Naive thymus-derived CD4-positive, alpha-beta T cell (primary cell): ENCODE results near the gene TIMELESS. TPM values are rescaled to one million over a fixed set of nuclear protein-coding genes. Genes with fewer than 3 reads are reported as not detected.

Experiments
- ATAC-seq: fragments of 150-1000 bp; cut with Tn5 transposase; 2 replicates; pipeline ENCODE4 v1.10.0; 2021; ENCODE audit warnings: mild to moderate bottlenecking, moderate library complexity
- CTCF ChIA-PET: fragments of 350-600 bp; sonication (Branson Sonifier 250); formaldehyde crosslinking; loops from one replicate; lab custom pipeline; 2021; ENCODE audit warnings: antibody characterized with exemption; lab: Charles Lee
- POLR2A ChIA-PET: fragments of 350-600 bp; sonication (Branson Sonifier 250); formaldehyde crosslinking; loops from one replicate; lab custom pipeline; 2021; ENCODE audit warnings: antibody characterized with exemption, inconsistent platforms; lab: Charles Lee
- DNase-seq, 9 donors: peaks; one replicate each; pipeline versions ENCODE4 v3.0.0 to v3.0.0-alpha.2; 2020 to 2022; ENCODE audit warnings: mixed read lengths in 1 of 9
- H3K27ac ChIP-seq: one replicate; pipeline ENCODE4 v1.7.0; 2013; ENCODE audit warnings: mild to moderate bottlenecking, low read depth, low read length, moderate library complexity
- H3K27me3 ChIP-seq, 2 donors: one replicate each; pipeline ENCODE4 v1.7.0; 2013; ENCODE audit warnings: low read length in 2 of 2, mild to moderate bottlenecking in 2 of 2, moderate library complexity in 2 of 2; ENCODE audit not compliant: control insufficient read depth in 2 of 2, insufficient read depth in 2 of 2
- H3K36me3 ChIP-seq, 3 experiments: 1 replicate in 2 of 3; 2 replicates in 1 of 3; pipeline ENCODE4 v1.7.0; 2013; ENCODE audit warnings: low read length in 3 of 3, mild to moderate bottlenecking in 3 of 3, moderate library complexity in 1 of 3; ENCODE audit not compliant: insufficient read depth in 3 of 3, control insufficient read depth in 2 of 3
- H3K4me1 ChIP-seq, 2 donors: one replicate each; pipeline ENCODE4 v1.7.0; 2013; ENCODE audit warnings: low read length in 2 of 2, mild to moderate bottlenecking in 2 of 2, moderate library complexity in 1 of 2; ENCODE audit not compliant: control insufficient read depth in 2 of 2, insufficient read depth in 2 of 2
- H3K4me3 ChIP-seq: 2 replicates; pipeline ENCODE4 v1.7.0; 2013; ENCODE audit warnings: mild to moderate bottlenecking, low read length
- H3K9me3 ChIP-seq, 3 experiments: 1 replicate in 2 of 3; 2 replicates in 1 of 3; pipeline ENCODE4 v1.7.0; 2013; ENCODE audit warnings: low read length in 3 of 3; ENCODE audit not compliant: control insufficient read depth in 2 of 3
- H3K27ac Mint-ChIP-seq, 9 donors: one replicate each; pipeline ENCODE4 v1.8.0; 2020 to 2022; ENCODE audit warnings: mixed read lengths in 9 of 9, mild to moderate bottlenecking in 8 of 9, moderate library complexity in 5 of 9, inconsistent platforms in 2 of 9
- H3K27me3 Mint-ChIP-seq, 5 donors: one replicate each; pipeline ENCODE4 v1.8.0; 2021 to 2022; ENCODE audit warnings: mixed read lengths in 5 of 5, mild to moderate bottlenecking in 1 of 5
- H3K36me3 Mint-ChIP-seq, 5 donors: one replicate each; pipeline ENCODE4 v1.8.0; 2020 to 2022; ENCODE audit warnings: mixed read lengths in 5 of 5, mild to moderate bottlenecking in 3 of 5, inconsistent platforms in 1 of 5
- H3K4me1 Mint-ChIP-seq, 7 donors: one replicate each; pipeline ENCODE4 v1.8.0; 2020 to 2022; ENCODE audit warnings: mixed read lengths in 7 of 7, mild to moderate bottlenecking in 3 of 7, inconsistent platforms in 1 of 7
- H3K4me3 Mint-ChIP-seq, 10 donors: one replicate each; pipeline ENCODE4 v1.8.0; 2020 to 2022; ENCODE audit warnings: mild to moderate bottlenecking in 10 of 10, mixed read lengths in 10 of 10, moderate library complexity in 6 of 10, inconsistent platforms in 2 of 10
- H3K9me3 Mint-ChIP-seq, 11 donors: one replicate each; pipeline ENCODE4 v1.8.0; 2020 to 2022; ENCODE audit warnings: mixed read lengths in 11 of 11, mild to moderate bottlenecking in 4 of 11, inconsistent platforms in 1 of 11, moderate library complexity in 1 of 11
- intact Hi-C, 2 donors: fragments of 100-400 bp; cut with micrococcal nuclease; formaldehyde crosslinking; loops; one replicate each; pipeline ENCODE4 v1.15.1; 2023
- polyA plus RNA-seq, 2 donors: library from polyadenylated mRNA; unstranded; fragments of 300-500 nt; fragmentation: Illumina TruSeq; gene quantifications; one replicate each; pipeline ENCODE4 v1.2.3, GENCODE V29; 2021
- total RNA-seq, 6 experiments: library from RNA in 5 of 6; stranded (reverse) in 5 of 6; gene quantifications; 1 replicate in 5 of 6; 2 replicates in 1 of 6; pipeline ENCODE4 v1.2.3 and lab custom pipeline; 2021 to 2026

TIMELESS gene
- total and polyA plus RNA-seq, 7 experiments from 2014 or later = 2.7 to 42.3 (median 4.6) TPM

DNA sequence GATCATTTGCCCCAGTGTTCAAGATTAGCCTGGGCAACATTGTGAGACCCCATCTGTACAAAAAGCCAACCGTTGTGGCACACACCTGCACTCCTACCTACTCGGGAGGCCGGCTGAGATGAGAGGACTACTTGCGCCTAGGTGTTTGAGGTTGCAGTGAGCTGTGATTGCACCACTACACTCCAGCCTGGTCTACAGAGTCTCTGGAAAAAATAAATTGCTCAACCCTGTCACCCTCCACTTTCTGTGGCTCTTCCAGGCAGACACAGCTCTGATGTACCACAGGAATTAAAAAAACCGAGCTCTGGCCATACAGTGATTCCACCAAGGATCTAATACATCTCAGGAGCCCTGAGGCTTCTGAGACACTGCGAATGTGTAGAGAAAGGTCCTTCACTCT lies 14.4 kb downstream of the TIMELESS start:
- CTCF ChIA-PET = no interaction called here
- no peak overlapping the region for H3K27ac Mint-ChIP-seq
- no peaks in the 10 kb centered on the region for H3K9me3 Mint-ChIP-seq

DNA sequence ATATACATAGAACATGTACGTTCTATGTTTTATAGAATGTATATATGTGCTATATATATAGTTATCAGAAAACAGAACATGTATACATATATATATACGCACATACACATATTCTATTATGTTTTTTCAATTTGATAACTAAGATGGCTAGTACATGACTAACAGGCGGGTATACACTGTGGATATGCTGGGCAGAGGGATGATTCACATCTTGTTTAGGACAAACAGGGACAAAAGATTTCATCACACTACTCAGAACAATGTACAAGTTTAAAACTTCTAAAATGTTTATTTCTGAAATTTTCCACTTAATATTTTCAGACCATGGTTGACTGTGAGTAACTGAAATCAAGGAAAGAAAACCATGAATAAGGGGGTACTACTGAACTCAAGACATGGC lies 17.4 kb downstream of the TIMELESS start:
- H3K4me1 ChIP-seq = no peaks in the 10 kb centered on the region
- DNase-seq (no peak), ATAC-seq (no peak)
- H3K27ac Mint-ChIP-seq = no peak overlapping the region
- no peaks in the 10 kb centered on the region for H3K9me3 ChIP-seq
- H3K4me3 Mint-ChIP-seq = no peak overlapping the region
- H3K36me3 ChIP-seq = peaks cover 0 to 6% (median 0%) of the 10 kb centered on the region in 3 experiments
- ChIA-PET POLR2A (no interaction called here), CTCF (no interaction called here)
- peaks cover 0 to 37% (median 10%) of the 10 kb centered on the region in 5 donors for H3K36me3 Mint-ChIP-seq
- H3K27ac ChIP-seq = no peak overlapping the region
- no peak overlapping the region for H3K4me3 ChIP-seq
- no peaks in the 10 kb centered on the region for H3K4me1 Mint-ChIP-seq
- no peaks in the 10 kb centered on the region for H3K9me3 Mint-ChIP-seq
- H3K27me3 Mint-ChIP-seq = no peaks in the 10 kb centered on the region
- no peaks in the 10 kb centered on the region for H3K27me3 ChIP-seq
- intact Hi-C loops = no loop called here

More for the DNA sequence above, 14.4 kb downstream of the TIMELESS start:
- Histone ChIP-seq H3K4me1 (no peaks in the 10 kb centered on the region), H3K4me3 (no peak overlapping the region), H3K9me3 (no peaks in the 10 kb centered on the region), H3K36me3 (peaks cover 0 to 6% (median 0%) of the 10 kb centered on the region in 3 experiments), H3K27ac (no peak overlapping the region), H3K27me3 (no peaks in the 10 kb centered on the region)
- Mint-ChIP-seq H3K36me3 (peaks cover 0 to 24% (median 7%) of the 10 kb centered on the region in 5 donors), H3K27me3 (no peaks in the 10 kb centered on the region), H3K4me1 (peaks cover 0 to 5% (median 0%) of the 10 kb centered on the region in 7 donors), H3K4me3 (no peak overlapping the region)
- ATAC-seq (no peak), DNase-seq (no peak)
- POLR2A ChIA-PET = no interaction called here
- intact Hi-C loops = no loop called here

DNA sequence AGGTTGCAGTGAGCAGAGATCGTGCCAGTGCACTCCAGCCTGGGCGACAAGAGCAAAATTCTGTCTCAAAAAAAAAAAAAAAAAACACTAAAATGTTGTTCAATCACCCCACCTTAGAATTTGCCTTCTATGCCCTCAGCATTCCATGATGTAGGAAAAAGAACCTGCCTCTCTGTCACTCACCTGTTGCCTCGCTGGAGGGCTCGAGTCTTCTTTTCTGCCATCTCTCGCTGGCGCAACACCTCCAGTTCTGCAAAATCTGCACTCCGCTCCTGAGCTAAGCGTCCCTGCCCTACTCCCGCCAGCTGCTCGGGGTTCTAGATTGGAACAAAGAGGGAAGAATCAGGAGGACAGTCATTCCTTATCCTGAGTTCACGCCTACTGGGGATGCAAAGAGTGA lies 17.9 kb downstream of the TIMELESS start:
- POLR2A ChIA-PET = no interaction called here
- no peaks in the 10 kb centered on the region for H3K27me3 ChIP-seq
- H3K4me3 ChIP-seq = no peak overlapping the region
- no peak for DNase-seq
- intact Hi-C loops = no loop called here
- H3K4me1 Mint-ChIP-seq = no peaks in the 10 kb centered on the region
- no peaks in the 10 kb centered on the region for H3K4me1 ChIP-seq
- peaks cover 0 to 37% (median 8%) of the 10 kb centered on the region in 5 donors for H3K36me3 Mint-ChIP-seq
- H3K27ac Mint-ChIP-seq = no peak overlapping the region
- CTCF ChIA-PET = interaction anchor here (0.7 kb wide), 1 partner anchor 229 kb away, joined by 3 read pairs; no protein-coding TSS in a partner anchor
- H3K9me3 ChIP-seq = no peaks in the 10 kb centered on the region
- no peak for ATAC-seq
- peaks cover 0 to 6% (median 0%) of the 10 kb centered on the region in 3 experiments for H3K36me3 ChIP-seq
- H3K9me3 Mint-ChIP-seq = no peaks in the 10 kb centered on the region
- no peaks in the 10 kb centered on the region for H3K27me3 Mint-ChIP-seq
- H3K4me3 Mint-ChIP-seq = no peak overlapping the region
- no peak overlapping the region for H3K27ac ChIP-seq

DNA sequence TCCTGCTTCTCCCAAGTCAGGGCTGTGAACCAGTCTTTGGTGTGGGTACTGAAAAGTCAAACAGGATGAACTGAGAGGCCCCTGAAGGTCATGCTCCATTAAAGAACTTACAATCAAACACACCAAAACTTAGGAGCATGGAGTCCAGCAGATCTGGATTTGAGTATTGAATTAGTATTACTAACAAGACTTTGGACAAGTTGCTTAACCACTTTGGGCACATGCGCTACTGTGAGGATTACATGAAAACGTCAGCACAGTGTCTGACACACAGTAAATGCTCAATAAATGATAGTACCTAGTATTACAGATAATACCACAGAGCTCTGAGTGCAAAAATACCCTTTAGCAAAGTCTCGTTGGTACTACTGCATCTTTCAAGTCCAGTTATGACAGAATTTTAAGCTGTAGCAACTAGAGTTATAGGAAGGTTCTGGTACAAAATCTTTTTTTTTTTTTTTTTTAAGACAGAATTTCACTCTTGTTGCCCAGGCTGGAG lies 23.2 kb downstream of the TIMELESS start:
- ChIA-PET POLR2A (interaction anchor here (1.4 to 2.0 kb wide), 3 partner anchors 11 to 88 kb away, joined by 5 to 13 read pairs (median 8); partner anchors contain the start of genes IL23A and STAT2), CTCF (interaction anchor here (0.5 to 1.8 kb wide), 4 partner anchors 38 to 1207 kb away, joined by 3 to 6 read pairs (median 4); partner anchors contain the start of gene B4GALNT1)
- H3K36me3 Mint-ChIP-seq = peaks cover 4 to 36% (median 14%) of the 10 kb centered on the region in 5 donors

DNA sequence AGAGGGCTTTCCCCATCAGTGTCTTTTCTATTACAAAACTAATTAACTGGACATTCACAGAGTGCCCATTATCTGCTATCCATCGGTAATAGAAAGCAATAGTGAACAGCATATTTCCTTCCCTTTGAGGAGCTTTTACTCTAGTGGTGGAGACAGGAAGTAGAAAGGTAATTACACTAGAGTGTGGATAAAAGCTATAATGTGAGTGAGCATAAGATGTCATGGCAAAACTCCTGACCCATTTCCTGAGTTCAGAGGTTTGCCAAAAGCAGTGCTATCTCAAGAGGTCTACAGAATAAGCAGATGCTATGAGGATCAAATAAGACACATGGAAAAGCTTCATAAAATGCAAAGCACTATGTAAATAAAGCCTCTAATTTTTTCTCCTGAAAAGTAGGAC lies 24.0 kb downstream of the TIMELESS start:
- ChIA-PET POLR2A (interaction anchor here (0.9 to 2.0 kb wide), 4 partner anchors 12 to 87 kb away, joined by 4 to 13 read pairs (median 6); partner anchors contain the start of genes IL23A and STAT2), CTCF (interaction anchor here (0.6 to 1.8 kb wide), 7 partner anchors 14 to 748 kb away, joined by 3 to 6 read pairs (median 3); no protein-coding TSS in a partner anchor)
- no peaks in the 10 kb centered on the region for H3K27me3 Mint-ChIP-seq
- Histone ChIP-seq H3K4me3 (no peak overlapping the region), H3K27ac (peak overlapping the region; percentile 38), H3K4me1 (peaks cover 0 to 12% of the 10 kb centered on the region in 2 donors), H3K9me3 (no peaks in the 10 kb centered on the region), H3K27me3 (no peaks in the 10 kb centered on the region), H3K36me3 (peaks cover 0 to 24% (median 0%) of the 10 kb centered on the region in 3 experiments)
- ATAC-seq (peak; percentile 42), DNase-seq (peak in 6 of 9 donors; percentile 7 to 45 (median 35))
- H3K9me3 Mint-ChIP-seq = no peaks in the 10 kb centered on the region
- peak overlapping the region in 8 of 10 donors; percentile 39 to 73 (median 57) for H3K4me3 Mint-ChIP-seq
- intact Hi-C loops = loop anchor here in 1 of 2 donors (1.0 kb wide), 1 partner anchor 39 kb away; no protein-coding TSS in a partner anchor
- H3K27ac Mint-ChIP-seq = peak overlapping the region; percentile 33 to 91 (median 85)
- H3K4me1 Mint-ChIP-seq = peaks cover 10 to 26% (median 15%) of the 10 kb centered on the region in 7 donors
- peaks cover 6 to 42% (median 17%) of the 10 kb centered on the region in 5 donors for H3K36me3 Mint-ChIP-seq

More for the DNA sequence above, 23.2 kb downstream of the TIMELESS start:
- Mint-ChIP-seq H3K27me3 (no peaks in the 10 kb centered on the region), H3K27ac (no peak overlapping the region), H3K4me1 (peaks cover 10 to 26% (median 15%) of the 10 kb centered on the region in 7 donors), H3K4me3 (no peak overlapping the region), H3K9me3 (no peaks in the 10 kb centered on the region)
- intact Hi-C loops = loop anchor here in 1 of 2 donors (1.0 kb wide), 1 partner anchor 38 kb away; no protein-coding TSS in a partner anchor
- Histone ChIP-seq H3K9me3 (no peaks in the 10 kb centered on the region), H3K4me1 (peaks cover 0 to 12% of the 10 kb centered on the region in 2 donors), H3K36me3 (peaks cover 0 to 19% (median 0%) of the 10 kb centered on the region in 3 experiments), H3K27ac (no peak overlapping the region), H3K4me3 (no peak overlapping the region), H3K27me3 (no peaks in the 10 kb centered on the region)
- no peak for ATAC-seq
- DNase-seq = no peak

DNA sequence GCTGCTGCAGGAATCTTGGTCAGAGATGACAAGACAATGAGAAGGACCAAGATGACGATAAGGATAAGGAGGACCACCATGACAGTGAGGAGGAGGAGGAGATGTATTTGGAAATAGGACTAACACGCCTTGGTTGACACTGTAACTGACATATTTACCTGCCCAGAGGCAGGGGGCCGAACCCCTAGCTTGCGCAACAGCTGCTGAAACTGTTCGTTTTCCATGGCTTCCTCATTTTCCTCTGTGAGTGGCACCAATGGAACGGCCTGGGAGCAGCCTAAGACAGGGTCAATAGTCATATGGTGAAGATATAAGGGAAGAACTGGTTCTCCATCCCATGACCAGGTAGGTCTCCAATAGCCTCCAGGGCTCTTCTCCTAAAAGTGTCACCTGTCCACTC lies 28.8 kb downstream of the TIMELESS start:
- no peak overlapping the region for H3K4me3 Mint-ChIP-seq
- H3K4me3 ChIP-seq = no peak overlapping the region
- no peaks in the 10 kb centered on the region for H3K27me3 ChIP-seq
- CTCF ChIA-PET = interaction anchor here (0.7 kb wide), 1 partner anchor 1829 kb away, joined by 4 read pairs; no protein-coding TSS in a partner anchor
- no peak overlapping the region for H3K27ac Mint-ChIP-seq
- no peaks in the 10 kb centered on the region for H3K9me3 ChIP-seq
- DNase-seq (no peak), ATAC-seq (no peak)
- no peak overlapping the region for H3K27ac ChIP-seq
- peaks cover 8 to 42% (median 15%) of the 10 kb centered on the region in 5 donors for H3K36me3 Mint-ChIP-seq
- intact Hi-C loops = loop anchor here in 1 of 2 donors (5.0 kb wide), 1 partner anchor 33 kb away; no protein-coding TSS in a partner anchor
- H3K9me3 Mint-ChIP-seq = no peaks in the 10 kb centered on the region
- peaks cover 8 to 24% (median 14%) of the 10 kb centered on the region in 7 donors for H3K4me1 Mint-ChIP-seq
- peaks cover 0 to 10% of the 10 kb centered on the region in 2 donors for H3K4me1 ChIP-seq
- peaks cover 0 to 35% (median 0%) of the 10 kb centered on the region in 3 experiments for H3K36me3 ChIP-seq
- no peaks in the 10 kb centered on the region for H3K27me3 Mint-ChIP-seq
- POLR2A ChIA-PET = no interaction called here
